Osteocyte (in vitro differentiated cells): ENCODE measurements around the gene ACOX3. TPM values are rescaled to one million over a fixed set of nuclear protein-coding genes. Genes with fewer than 3 reads are reported as not detected.

Source experiments
- DNase-seq: peaks from one replicate; pipeline ENCODE4 v3.0.0; 2021; ENCODE audit warnings: mixed read lengths; ENCODE audit not compliant: unreplicated experiment; ENCODE audit errors: extremely low spot score
- H3K27ac Mint-ChIP-seq: one replicate; pipeline ENCODE4 v1.8.0; 2021; ENCODE audit warnings: mild to moderate bottlenecking, mixed read lengths; ENCODE audit not compliant: unreplicated experiment
- H3K27me3 Mint-ChIP-seq: one replicate; pipeline ENCODE4 v1.8.0; 2021; ENCODE audit warnings: mixed read lengths; ENCODE audit not compliant: unreplicated experiment
- H3K36me3 Mint-ChIP-seq: one replicate; pipeline ENCODE4 v1.8.0; 2021; ENCODE audit warnings: mixed read lengths; ENCODE audit not compliant: unreplicated experiment
- H3K4me1 Mint-ChIP-seq: one replicate; pipeline ENCODE4 v1.8.0; 2021; ENCODE audit warnings: mixed read lengths; ENCODE audit not compliant: unreplicated experiment
- H3K4me3 Mint-ChIP-seq: one replicate; pipeline ENCODE4 v1.8.0; 2021; ENCODE audit warnings: mild to moderate bottlenecking, moderate library complexity, mixed read lengths; ENCODE audit not compliant: unreplicated experiment
- H3K9me3 Mint-ChIP-seq: one replicate; pipeline ENCODE4 v1.8.0; 2021; ENCODE audit warnings: mixed read lengths; ENCODE audit not compliant: unreplicated experiment
- total RNA-seq: library from RNA; stranded (reverse); gene quantifications from 2 replicates; pipeline ENCODE4 v1.2.1, GENCODE V29; 2021
- TF ChIP-seq, protein P1 (sequence below): fragments of 200-600 bp; sonication (generic); IDR thresholded peaks from 2 replicates; pipeline ENCODE4 v1.5.0; 2021; ENCODE audit warnings: antibody characterized with exemption, mild to moderate bottlenecking, moderate library complexity

Gene ACOX3
- total RNA-seq, 1 donor from 2014 or later = 25.2 TPM

DNA sequence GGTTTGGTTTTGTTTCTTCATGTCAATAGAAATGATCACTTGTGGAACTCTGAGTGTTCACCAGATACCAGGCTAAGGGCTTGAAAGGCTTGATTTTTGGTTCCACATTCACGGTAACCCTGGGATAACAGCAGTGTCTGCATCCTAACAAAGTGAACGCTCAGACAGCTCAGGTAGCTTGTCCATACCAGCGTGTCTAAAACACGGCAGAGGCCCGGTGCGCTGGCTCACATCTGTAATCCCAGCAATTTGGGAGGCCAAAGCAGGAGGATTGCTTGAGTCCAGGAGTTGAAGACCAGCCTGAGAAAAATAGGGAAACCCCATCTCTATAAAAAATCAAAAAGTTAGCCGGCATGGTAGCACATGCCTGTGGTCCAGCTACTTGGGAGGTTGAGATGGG, 122.0 kb downstream of the ACOX3 start:
- H3K9me3 Mint-ChIP-seq = peaks cover 7% of the 10 kb centered on the region
- peak; percentile 40 for DNase-seq
- peaks cover 13% of the 10 kb centered on the region for H3K27me3 Mint-ChIP-seq
- TF ChIP-seq, protein P1, sequence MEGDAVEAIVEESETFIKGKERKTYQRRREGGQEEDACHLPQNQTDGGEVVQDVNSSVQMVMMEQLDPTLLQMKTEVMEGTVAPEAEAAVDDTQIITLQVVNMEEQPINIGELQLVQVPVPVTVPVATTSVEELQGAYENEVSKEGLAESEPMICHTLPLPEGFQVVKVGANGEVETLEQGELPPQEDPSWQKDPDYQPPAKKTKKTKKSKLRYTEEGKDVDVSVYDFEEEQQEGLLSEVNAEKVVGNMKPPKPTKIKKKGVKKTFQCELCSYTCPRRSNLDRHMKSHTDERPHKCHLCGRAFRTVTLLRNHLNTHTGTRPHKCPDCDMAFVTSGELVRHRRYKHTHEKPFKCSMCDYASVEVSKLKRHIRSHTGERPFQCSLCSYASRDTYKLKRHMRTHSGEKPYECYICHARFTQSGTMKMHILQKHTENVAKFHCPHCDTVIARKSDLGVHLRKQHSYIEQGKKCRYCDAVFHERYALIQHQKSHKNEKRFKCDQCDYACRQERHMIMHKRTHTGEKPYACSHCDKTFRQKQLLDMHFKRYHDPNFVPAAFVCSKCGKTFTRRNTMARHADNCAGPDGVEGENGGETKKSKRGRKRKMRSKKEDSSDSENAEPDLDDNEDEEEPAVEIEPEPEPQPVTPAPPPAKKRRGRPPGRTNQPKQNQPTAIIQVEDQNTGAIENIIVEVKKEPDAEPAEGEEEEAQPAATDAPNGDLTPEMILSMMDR = no peak
- no peaks in the 10 kb centered on the region for H3K36me3 Mint-ChIP-seq
- H3K27ac Mint-ChIP-seq = no peak overlapping the region
- H3K4me1 Mint-ChIP-seq = peaks cover 17% of the 10 kb centered on the region
- H3K4me3 Mint-ChIP-seq = no peak overlapping the region

DNA sequence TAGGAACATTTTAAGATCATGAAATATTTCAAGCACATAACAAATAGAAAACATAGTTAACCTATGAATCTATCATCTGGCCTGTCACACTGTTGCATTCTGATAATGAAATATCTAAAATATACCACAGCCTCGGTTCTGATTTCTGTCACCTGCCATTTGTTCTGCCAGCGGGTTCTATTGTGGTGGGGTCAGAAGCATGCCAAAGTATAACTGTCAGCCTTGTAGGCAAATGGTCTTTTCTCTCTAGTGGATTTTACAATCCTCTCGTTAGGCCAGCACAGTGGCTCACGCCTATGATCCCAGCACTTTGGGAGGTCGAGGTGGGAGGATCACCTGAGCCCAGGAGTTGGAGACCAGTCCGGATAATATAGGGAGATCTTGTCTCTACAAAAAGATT, 123.0 kb downstream of the ACOX3 start:
- no peaks in the 10 kb centered on the region for H3K36me3 Mint-ChIP-seq
- peaks cover 17% of the 10 kb centered on the region for H3K4me1 Mint-ChIP-seq
- H3K27ac Mint-ChIP-seq = no peak overlapping the region
- H3K4me3 Mint-ChIP-seq = no peak overlapping the region
- TF ChIP-seq, protein P1 = no peak
- DNase-seq = peak; percentile 57
- peaks cover 17% of the 10 kb centered on the region for H3K27me3 Mint-ChIP-seq
- peaks cover 16% of the 10 kb centered on the region for H3K9me3 Mint-ChIP-seq

DNA sequence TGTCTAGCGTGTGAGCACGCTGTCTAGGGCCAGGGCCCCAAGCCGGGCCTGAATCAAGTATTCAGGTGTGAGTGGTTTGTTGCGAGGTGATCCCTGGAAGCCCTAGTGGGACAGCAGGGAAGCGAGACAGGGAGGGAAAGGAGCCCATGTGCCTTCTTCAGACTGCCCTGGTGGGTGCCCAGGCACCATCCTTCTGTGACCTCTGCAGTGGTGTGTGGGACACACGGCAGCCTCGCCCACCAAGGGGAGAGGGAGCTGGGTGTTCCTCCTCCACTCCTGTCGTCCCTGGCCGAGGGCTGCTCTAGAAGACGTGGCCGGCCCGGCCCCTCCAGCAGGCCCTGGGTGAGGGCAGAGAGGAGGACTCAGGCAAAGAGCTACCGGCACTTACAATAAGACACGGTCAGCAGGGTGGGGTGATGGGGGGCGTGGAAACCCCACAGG, 123.6 kb downstream of the ACOX3 start:
- Mint-ChIP-seq H3K27me3 (peaks cover 21% of the 10 kb centered on the region), H3K36me3 (no peaks in the 10 kb centered on the region), H3K4me3 (no peak overlapping the region), H3K9me3 (peaks cover 19% of the 10 kb centered on the region), H3K4me1 (peaks cover 17% of the 10 kb centered on the region), H3K27ac (no peak overlapping the region)
- TF ChIP-seq, protein P1 = no peak
- peak; percentile 83 for DNase-seq

Other genes with a start within 250 kb of the ACOX3 start
- 0.70 and 1.6 TPM in 2 replicates for gene SH3TC1, start 241.4 kb downstream of the ACOX3 start, total RNA-seq
- gene HTRA3, start 171.0 kb downstream of the ACOX3 start, total RNA-seq = 0.16 and 0.37 TPM in 2 replicates
- gene TRMT44, start 54 bp upstream of the ACOX3 start, total RNA-seq = 20.4 and 24.5 TPM in 2 replicates
- 0.26 and 0.54 TPM in 2 replicates for gene GPR78, start 139.7 kb upstream of the ACOX3 start, total RNA-seq
- 10.3 and 10.7 TPM in 2 replicates for gene CPZ, start 152.0 kb upstream of the ACOX3 start, total RNA-seq